MM.1S (cell line): ENCODE data around the gene MAPRE3.

ENCODE experiments used
- CTCF ChIP-seq: fragments of 300-600 bp; sonication (generic); IDR thresholded peaks from 2 replicates; pipeline ENCODE4 v1.5.1; 2016; ENCODE audit warnings: antibody characterized with exemption, low read length, mixed read lengths
- EZH2phosphoT487 ChIP-seq: fragments of 300-600 bp; sonication (generic); IDR thresholded peaks from 2 replicates; pipeline ENCODE4 v1.6.1; 2018; ENCODE audit warnings: antibody characterized with exemption, low read length

GRCh38 chr2:26924731-26925099 is 45.7 kb upstream of the MAPRE3 start:
- TF ChIP-seq CTCF (no peak), EZH2phosphoT487 (no peak)
